Fibroblast of pulmonary artery (primary cell): ENCODE measurements around the gene RFPL1.

Experiments used
- DNase-seq: peaks from one replicate; pipeline ENCODE4 v3.0.0-alpha.2; 2010; ENCODE audit warnings: low read depth
- H3K4me3 ChIP-seq: replicated peaks from 2 replicates; pipeline ENCODE4 v1.5.1; 2011; ENCODE audit warnings: low read depth, mild to moderate bottlenecking, control low read depth, low read length, moderate library complexity
- TF ChIP-seq, protein P1 (sequence below): IDR thresholded peaks from 2 replicates; pipeline ENCODE4 v1.5.1; 2011; ENCODE audit warnings: mild to moderate bottlenecking, control low read depth, low read length, inconsistent platforms; ENCODE audit errors: missing control alignments

Gene RFPL1

GRCh38 chr22:29463629-29464028, 25.2 kb downstream of the RFPL1 start:
- H3K4me3 ChIP-seq: no peak overlapping the region
- no peak for DNase-seq
- TF ChIP-seq, protein P1, sequence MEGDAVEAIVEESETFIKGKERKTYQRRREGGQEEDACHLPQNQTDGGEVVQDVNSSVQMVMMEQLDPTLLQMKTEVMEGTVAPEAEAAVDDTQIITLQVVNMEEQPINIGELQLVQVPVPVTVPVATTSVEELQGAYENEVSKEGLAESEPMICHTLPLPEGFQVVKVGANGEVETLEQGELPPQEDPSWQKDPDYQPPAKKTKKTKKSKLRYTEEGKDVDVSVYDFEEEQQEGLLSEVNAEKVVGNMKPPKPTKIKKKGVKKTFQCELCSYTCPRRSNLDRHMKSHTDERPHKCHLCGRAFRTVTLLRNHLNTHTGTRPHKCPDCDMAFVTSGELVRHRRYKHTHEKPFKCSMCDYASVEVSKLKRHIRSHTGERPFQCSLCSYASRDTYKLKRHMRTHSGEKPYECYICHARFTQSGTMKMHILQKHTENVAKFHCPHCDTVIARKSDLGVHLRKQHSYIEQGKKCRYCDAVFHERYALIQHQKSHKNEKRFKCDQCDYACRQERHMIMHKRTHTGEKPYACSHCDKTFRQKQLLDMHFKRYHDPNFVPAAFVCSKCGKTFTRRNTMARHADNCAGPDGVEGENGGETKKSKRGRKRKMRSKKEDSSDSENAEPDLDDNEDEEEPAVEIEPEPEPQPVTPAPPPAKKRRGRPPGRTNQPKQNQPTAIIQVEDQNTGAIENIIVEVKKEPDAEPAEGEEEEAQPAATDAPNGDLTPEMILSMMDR: no peak

- TF ChIP-seq, protein P1: no peak
- no peak overlapping the region for H3K4me3 ChIP-seq
- DNase-seq: no peak
Measured at GRCh38 chr22:29464581-29464980, 26.2 kb downstream of the RFPL1 start.

- no peak for DNase-seq
- TF ChIP-seq, protein P1: no peak
- no peak overlapping the region for H3K4me3 ChIP-seq
Measured at GRCh38 chr22:29469755-29470154, 31.4 kb downstream of the RFPL1 start.

GRCh38 chr22:29470159-29470855, 31.9 kb downstream of the RFPL1 start:
- TF ChIP-seq, protein P1: peak; percentile 68
- peak; percentile 44 for DNase-seq
- H3K4me3 ChIP-seq: no peak overlapping the region

GRCh38 chr22:29473001-29473400, 34.6 kb downstream of the RFPL1 start:
- H3K4me3 ChIP-seq: no peak overlapping the region
- TF ChIP-seq, protein P1: no peak
- DNase-seq: no peak

- TF ChIP-seq, protein P1: no peak
- no peak for DNase-seq
- no peak overlapping the region for H3K4me3 ChIP-seq
Measured at GRCh38 chr22:29475550-29475949, 37.2 kb downstream of the RFPL1 start.

- H3K4me3 ChIP-seq: no peak overlapping the region
- TF ChIP-seq, protein P1: no peak
- no peak for DNase-seq
Measured at GRCh38 chr22:29476116-29476515, 37.7 kb downstream of the RFPL1 start.
